ENCODE data around the gene ABHD8.
"Not testable (repeated sequence)": the region's sequence is repeated elsewhere in the genome, so short reads cannot be mapped to it uniquely, and the experiment has no call there.

Gene ABHD8

GRCh38 chr19:17304386-17305215, 1.4 kb upstream of the ABHD8 start:
- no peaks in the 10 kb centered on the region for H3K9me3 ChIP-seq (ENCODE audit: insufficient read depth, low read depth, low read length)
- H3K27me3 ChIP-seq (ENCODE audit: insufficient read depth, low read length), result no peaks in the 10 kb centered on the region
- no peak overlapping the region for H3K27ac ChIP-seq (ENCODE audit: low read length)
- H3K36me3 ChIP-seq (ENCODE audit: insufficient read depth, low read depth, low read length), result no peaks in the 10 kb centered on the region
- no peak overlapping the region for H3K9ac ChIP-seq (ENCODE audit: low read depth, low read length)
- H3K4me1 ChIP-seq (ENCODE audit: insufficient read depth, low read length), result peaks cover 13% of the 10 kb centered on the region; the same call in 1 of the 2 replicates
- H3K4me3 ChIP-seq (ENCODE audit: low read length), result peak overlapping the region; percentile 45; the same call in 1 of the 2 replicates

GRCh38 chr19:17303940-17304267, 679 bp upstream of the ABHD8 start:
- no peak overlapping the region for H3K27ac ChIP-seq (ENCODE audit: low read length)

GRCh38 chr19:17302391-17303166, 646 bp downstream of the ABHD8 start:
- Histone ChIP-seq H3K27ac (ENCODE audit: low read length) (no peak overlapping the region), H3K4me3 (ENCODE audit: low read length) (peak overlapping the region; percentile 68; the same call in 1 of the 2 replicates), H3K36me3 (ENCODE audit: insufficient read depth, low read depth, low read length) (peaks cover 8% of the 10 kb centered on the region), H3K27me3 (ENCODE audit: insufficient read depth, low read length) (no peaks in the 10 kb centered on the region), H3K9me3 (ENCODE audit: insufficient read depth, low read depth, low read length) (peaks cover 5% of the 10 kb centered on the region), H3K9ac (ENCODE audit: low read depth, low read length) (peak overlapping the region; percentile 66), H3K4me1 (ENCODE audit: insufficient read depth, low read length) (peaks cover 13% of the 10 kb centered on the region; the same call in 1 of the 2 replicates)

More at GRCh38 chr19:17303940-17304267, 679 bp upstream of the ABHD8 start:
- Histone ChIP-seq H3K9ac (ENCODE audit: low read depth, low read length) (no peak overlapping the region), H3K4me3 (ENCODE audit: low read length) (peak overlapping the region; percentile 43; the same call in 1 of the 2 replicates), H3K9me3 (ENCODE audit: insufficient read depth, low read depth, low read length) (no peaks in the 10 kb centered on the region), H3K36me3 (ENCODE audit: insufficient read depth, low read depth, low read length) (0 out of 2 replicates have a peak, but pooled peaks cover under 1% of the 10 kb centered on the region), H3K27me3 (ENCODE audit: insufficient read depth, low read length) (no peaks in the 10 kb centered on the region), H3K4me1 (ENCODE audit: insufficient read depth, low read length) (peaks cover 13% of the 10 kb centered on the region; the same call in 1 of the 2 replicates)

GRCh38 chr19:17300992-17301619, 2.1 kb downstream of the ABHD8 start:
- H3K36me3 ChIP-seq (ENCODE audit: insufficient read depth, low read depth, low read length), result peaks cover 8% of the 10 kb centered on the region
- H3K9ac ChIP-seq (ENCODE audit: low read depth, low read length), result no peak overlapping the region
- H3K9me3 ChIP-seq (ENCODE audit: insufficient read depth, low read depth, low read length), result peaks cover 5% of the 10 kb centered on the region
- no peak overlapping the region for H3K4me3 ChIP-seq (ENCODE audit: low read length)
- no peaks in the 10 kb centered on the region for H3K27me3 ChIP-seq (ENCODE audit: insufficient read depth, low read length)
- no peak overlapping the region for H3K27ac ChIP-seq (ENCODE audit: low read length)
- peaks cover 9% of the 10 kb centered on the region; the same call in 1 of the 2 replicates for H3K4me1 ChIP-seq (ENCODE audit: insufficient read depth, low read length)

GRCh38 chr19:17296976-17297375, 6.2 kb downstream of the ABHD8 start:
- Histone ChIP-seq H3K36me3 (ENCODE audit: insufficient read depth, low read depth, low read length) (peaks cover 15% of the 10 kb centered on the region), H3K4me1 (ENCODE audit: insufficient read depth, low read length) (peaks cover 3% of the 10 kb centered on the region; the same call in 1 of the 2 replicates), H3K27ac (ENCODE audit: low read length) (no peak overlapping the region), H3K9me3 (ENCODE audit: insufficient read depth, low read depth, low read length) (peaks cover 5% of the 10 kb centered on the region), H3K27me3 (ENCODE audit: insufficient read depth, low read length) (no peaks in the 10 kb centered on the region), H3K4me3 (ENCODE audit: low read length) (no peak overlapping the region), H3K9ac (ENCODE audit: low read depth, low read length) (no peak overlapping the region)

GRCh38 chr19:17296273-17296672, 7.0 kb downstream of the ABHD8 start:
- peaks cover 5% of the 10 kb centered on the region for H3K9me3 ChIP-seq (ENCODE audit: insufficient read depth, low read depth, low read length)

GRCh38 chr19:17295551-17295950, 7.7 kb downstream of the ABHD8 start:
- H3K27me3 ChIP-seq (ENCODE audit: insufficient read depth, low read length); H3K27ac ChIP-seq (ENCODE audit: low read length); H3K9me3 ChIP-seq (ENCODE audit: insufficient read depth, low read depth, low read length); H3K9ac ChIP-seq (ENCODE audit: low read depth, low read length); H3K4me3 ChIP-seq (ENCODE audit: low read length); H3K4me1 ChIP-seq (ENCODE audit: insufficient read depth, low read length): not testable (repeated sequence)
- H3K36me3 ChIP-seq (ENCODE audit: insufficient read depth, low read depth, low read length), result peaks cover 15% of the 10 kb centered on the region

More at GRCh38 chr19:17296273-17296672, 7.0 kb downstream of the ABHD8 start:
- H3K27ac ChIP-seq (ENCODE audit: low read length), result no peak overlapping the region
- H3K27me3 ChIP-seq (ENCODE audit: insufficient read depth, low read length), result no peaks in the 10 kb centered on the region
- no peak overlapping the region for H3K4me3 ChIP-seq (ENCODE audit: low read length)
- no peak overlapping the region for H3K9ac ChIP-seq (ENCODE audit: low read depth, low read length)
- H3K4me1 ChIP-seq (ENCODE audit: insufficient read depth, low read length), result 0 out of 2 replicates have a peak, but pooled peaks cover 3% of the 10 kb centered on the region
- H3K36me3 ChIP-seq (ENCODE audit: insufficient read depth, low read depth, low read length), result peaks cover 15% of the 10 kb centered on the region

- Histone ChIP-seq H3K27ac (ENCODE audit: low read length) (no peak overlapping the region), H3K36me3 (ENCODE audit: insufficient read depth, low read depth, low read length) (peaks cover 15% of the 10 kb centered on the region), H3K9ac (ENCODE audit: low read depth, low read length) (no peak overlapping the region), H3K9me3 (ENCODE audit: insufficient read depth, low read depth, low read length) (peaks cover 5% of the 10 kb centered on the region), H3K4me1 (ENCODE audit: insufficient read depth, low read length) (0 out of 2 replicates have a peak, but pooled peaks cover 3% of the 10 kb centered on the region), H3K27me3 (ENCODE audit: insufficient read depth, low read length) (no peaks in the 10 kb centered on the region), H3K4me3 (ENCODE audit: low read length) (peak overlapping the region; percentile 40; the same call in 1 of the 2 replicates)
These were observed 9.0 kb downstream of the ABHD8 start for GRCh38 chr19:17294051-17294891.

- Histone ChIP-seq H3K36me3 (ENCODE audit: insufficient read depth, low read depth, low read length) (peaks cover 12% of the 10 kb centered on the region), H3K4me1 (ENCODE audit: insufficient read depth, low read length) (0 out of 2 replicates have a peak, but pooled peaks cover 3% of the 10 kb centered on the region), H3K9me3 (ENCODE audit: insufficient read depth, low read depth, low read length) (peaks cover 5% of the 10 kb centered on the region), H3K9ac (ENCODE audit: low read depth, low read length) (no peak overlapping the region), H3K27ac (ENCODE audit: low read length) (no peak overlapping the region), H3K4me3 (ENCODE audit: low read length) (peak overlapping the region; percentile 40; the same call in 1 of the 2 replicates), H3K27me3 (ENCODE audit: insufficient read depth, low read length) (no peaks in the 10 kb centered on the region)
These were observed 9.6 kb downstream of the ABHD8 start for GRCh38 chr19:17293605-17294004.

GRCh38 chr19:17292301-17293074, 10.7 kb downstream of the ABHD8 start:
- Histone ChIP-seq H3K9me3 (ENCODE audit: insufficient read depth, low read depth, low read length) (no peaks in the 10 kb centered on the region), H3K27ac (ENCODE audit: low read length) (peak overlapping the region; percentile 55), H3K4me3 (ENCODE audit: low read length) (peak overlapping the region; percentile 85), H3K9ac (ENCODE audit: low read depth, low read length) (peak overlapping the region; percentile 88; the same call in 1 of the 2 replicates), H3K4me1 (ENCODE audit: insufficient read depth, low read length) (0 out of 2 replicates have a peak, but pooled peaks cover 3% of the 10 kb centered on the region), H3K27me3 (ENCODE audit: insufficient read depth, low read length) (no peaks in the 10 kb centered on the region), H3K36me3 (ENCODE audit: insufficient read depth, low read depth, low read length) (peaks cover 6% of the 10 kb centered on the region; the same call in 1 of the 2 replicates)

All from iPS-20b (cell line).